Measurements from ENCODE around the gene CASP14. TPM values are rescaled to one million over a fixed set of nuclear protein-coding genes. Genes with fewer than 3 reads are reported as not detected.
"Not testable (repeated sequence)": the region's sequence is repeated elsewhere in the genome, so short reads cannot be mapped to it uniquely, and the experiment has no call there.

Gene CASP14
- total and polyA plus RNA-seq, 2 experiments from 2014 or later, result not detected

GRCh38 chr19:15096223-15096622 lies 46.9 kb downstream of the CASP14 start:
- Histone ChIP-seq H3K36me3 (ENCODE audit: insufficient read depth) (no peaks in the 10 kb centered on the region), H3K4me3 (no peak overlapping the region), H3K4me2 (no peak overlapping the region), H3K27me3 (ENCODE audit: insufficient read depth) (no peaks in the 10 kb centered on the region), H2AFZ (no peak overlapping the region), H3K4me1 (ENCODE audit: insufficient read depth) (no peaks in the 10 kb centered on the region), H3K9me2 (ENCODE audit: insufficient read depth) (no peaks in the 10 kb centered on the region), H3F3A (replicated peaks; ENCODE audit: low read depth) (no peaks in the 10 kb centered on the region), H3K79me2 (replicated peaks; ENCODE audit: insufficient read depth) (no peaks in the 10 kb centered on the region), H4K20me1 (replicated peaks; ENCODE audit: insufficient read depth) (no peaks in the 10 kb centered on the region), H3K27ac (ENCODE audit: low read depth) (no peak overlapping the region)
- DNase-seq (ENCODE audit: low spot score), result no peak
- H3K27me3 Mint-ChIP-seq (ENCODE audit: insufficient read depth, low read depth, poor library complexity), result peaks cover 8% of the 10 kb centered on the region
- H3K27ac Mint-ChIP-seq, result no peak overlapping the region
- no peak for ATAC-seq
- no peak overlapping the region for H3K4me3 Mint-ChIP-seq
- TF ChIP-seq ZNF331 (CRISPR knock-in tag; IDR thresholded peaks at IDR 0.05; ENCODE audit: low read depth), result no peak
- TF ChIP-seq STAT1 (IDR thresholded peaks at IDR 0.05; ENCODE audit: unreplicated experiment), result no peak
- TF ChIP-seq POLR2AphosphoS5 (IDR thresholded peaks at IDR 0.05; ENCODE audit: low read depth), result no peak
- no peak for TF ChIP-seq ZNF462 (CRISPR knock-in tag; IDR thresholded peaks at IDR 0.05)
- TF ChIP-seq CTCF (conservative IDR thresholded peaks at IDR 0.05; ENCODE audit: low read depth in 2 of 2), result no peak
- no peak for TF ChIP-seq NANOG (IDR thresholded peaks at IDR 0.05; ENCODE audit: borderline replicate concordance)
- TF ChIP-seq ZNF114 (CRISPR knock-in tag; IDR thresholded peaks at IDR 0.05), result no peak
- no peak for TF ChIP-seq REST (IDR thresholded peaks at IDR 0.05; ENCODE audit: unreplicated experiment)
- TF ChIP-seq EZH2phosphoT487 (IDR thresholded peaks at IDR 0.05; ENCODE audit: unreplicated experiment), result no peak
- TF ChIP-seq CREB1 (CRISPR knock-in tag; IDR thresholded peaks at IDR 0.05; ENCODE audit: low read depth), result no peak
- TF ChIP-seq EZH2 (IDR thresholded peaks at IDR 0.05; ENCODE audit: low read depth, unreplicated experiment), result no peak
- TF ChIP-seq JUNB (IDR thresholded peaks at IDR 0.05; ENCODE audit: unreplicated experiment), result no peak
- no peaks in the 10 kb centered on the region for H3K36me3 Mint-ChIP-seq (ENCODE audit: low read depth)
- peaks cover under 1% of the 10 kb centered on the region; the same call in 1 of the 3 replicates for H3K9me3 Mint-ChIP-seq
- no peaks in the 10 kb centered on the region for H3K4me1 Mint-ChIP-seq

GRCh38 chr19:15097980-15098379 lies 48.7 kb downstream of the CASP14 start:
- H3K27ac Mint-ChIP-seq; H3K4me1 Mint-ChIP-seq; H3K9me2 ChIP-seq (ENCODE audit: insufficient read depth); H3K9me3 Mint-ChIP-seq; H3K79me2 ChIP-seq (replicated peaks; ENCODE audit: insufficient read depth); H3K36me3 Mint-ChIP-seq (ENCODE audit: low read depth); H3K27me3 Mint-ChIP-seq (ENCODE audit: insufficient read depth, low read depth, poor library complexity); H3F3A ChIP-seq (replicated peaks; ENCODE audit: low read depth); H3K27me3 ChIP-seq (ENCODE audit: insufficient read depth); H4K20me1 ChIP-seq (replicated peaks; ENCODE audit: insufficient read depth); H3K4me3 Mint-ChIP-seq; DNase-seq (ENCODE audit: low spot score); H3K4me1 ChIP-seq (ENCODE audit: insufficient read depth); H3K36me3 ChIP-seq (ENCODE audit: insufficient read depth); H2AFZ ChIP-seq; H3K27ac ChIP-seq (ENCODE audit: low read depth); ATAC-seq; H3K4me3 ChIP-seq; H3K4me2 ChIP-seq: not testable (repeated sequence)
